Measurements from ENCODE around the gene PGPEP1. TPM values are rescaled to one million over a fixed set of nuclear protein-coding genes. Genes with fewer than 3 reads are reported as not detected.
"Not testable (repeated sequence)": the region's sequence is repeated elsewhere in the genome, so short reads cannot be mapped to it uniquely, and the experiment has no call there.

The PGPEP1 gene
- polyA plus RNA-seq, 3 donors from 2014 or later = 8.2 to 20.6 (median 17.5) TPM

GRCh38 chr19:18368504-18369222 is 28.3 kb downstream of the PGPEP1 start:
- H3K4me3 Mint-ChIP-seq = no peak overlapping the region
- H3K27me3 Mint-ChIP-seq (ENCODE audit: low read depth in 3 of 3) = peaks cover 0 to 2% (median 0%) of the 10 kb centered on the region in 3 donors
- H3K36me3 Mint-ChIP-seq = peaks cover 0 to 15% (median 10%) of the 10 kb centered on the region in 3 donors
- peaks cover 5 to 16% of the 10 kb centered on the region in 2 donors for H3K4me1 Mint-ChIP-seq
- H3K27ac Mint-ChIP-seq = no peak overlapping the region
- DNase-seq = no peak
- no peaks in the 10 kb centered on the region for H3K9me3 Mint-ChIP-seq

- no peak for DNase-seq
- Mint-ChIP-seq H3K27ac (peak overlapping the region; percentile 84 to 98 (median 95)), H3K36me3 (no peaks in the 10 kb centered on the region), H3K9me3 (no peaks in the 10 kb centered on the region), H3K4me1 (peaks cover 18 to 29% of the 10 kb centered on the region in 2 donors), H3K4me3 (peak overlapping the region; percentile 75 to 82 (median 77)), H3K27me3 (ENCODE audit: low read depth in 3 of 3) (peaks cover 6 to 9% (median 7%) of the 10 kb centered on the region in 3 donors)
Observed at GRCh38 chr19:18373407-18373891, 33.1 kb downstream of the PGPEP1 start.

- Mint-ChIP-seq H3K36me3 (no peaks in the 10 kb centered on the region), H3K4me3 (peak overlapping the region; percentile 75 to 82 (median 77)), H3K27ac (peak overlapping the region; percentile 84 to 98 (median 95)), H3K4me1 (peaks cover 18 to 29% of the 10 kb centered on the region in 2 donors), H3K27me3 (ENCODE audit: low read depth in 3 of 3) (peaks cover 6 to 9% (median 7%) of the 10 kb centered on the region in 3 donors), H3K9me3 (no peaks in the 10 kb centered on the region)
- DNase-seq = peak; percentile 89 to 92 (median 89)
Observed at GRCh38 chr19:18373892-18374629, 33.7 kb downstream of the PGPEP1 start.

- Mint-ChIP-seq H3K4me1 (peaks cover 18 to 29% of the 10 kb centered on the region in 2 donors), H3K9me3 (no peaks in the 10 kb centered on the region), H3K36me3 (no peaks in the 10 kb centered on the region), H3K27me3 (ENCODE audit: low read depth in 3 of 3) (peaks cover 7 to 9% (median 8%) of the 10 kb centered on the region in 3 donors), H3K4me3 (no peak overlapping the region), H3K27ac (peak overlapping the region in 5 of 6 donors; percentile 23 to 97 (median 82))
- DNase-seq = no peak
Observed at GRCh38 chr19:18377026-18377425, 36.6 kb downstream of the PGPEP1 start.

GRCh38 chr19:18379803-18380747 is 39.7 kb downstream of the PGPEP1 start:
- H3K4me3 Mint-ChIP-seq = no peak overlapping the region

GRCh38 chr19:18380843-18381242 is 40.4 kb downstream of the PGPEP1 start:
- Mint-ChIP-seq H3K27me3 (ENCODE audit: low read depth in 3 of 3) (peaks cover 2 to 11% (median 5%) of the 10 kb centered on the region in 3 donors), H3K9me3 (no peaks in the 10 kb centered on the region), H3K27ac (no peak overlapping the region), H3K36me3 (no peaks in the 10 kb centered on the region), H3K4me1 (peaks cover 0 to 3% of the 10 kb centered on the region in 2 donors), H3K4me3 (no peak overlapping the region)
- DNase-seq = no peak

More at GRCh38 chr19:18379803-18380747, 39.7 kb downstream of the PGPEP1 start:
- Mint-ChIP-seq H3K27ac (peak overlapping the region in 1 of 6 donors; percentile 45), H3K36me3 (no peaks in the 10 kb centered on the region), H3K4me1 (peaks cover 0 to 4% of the 10 kb centered on the region in 2 donors), H3K27me3 (ENCODE audit: low read depth in 3 of 3) (peaks cover 3 to 5% (median 5%) of the 10 kb centered on the region in 3 donors), H3K9me3 (no peaks in the 10 kb centered on the region)
- DNase-seq = no peak

- H3K4me3 Mint-ChIP-seq, H3K36me3 Mint-ChIP-seq, H3K9me3 Mint-ChIP-seq, H3K27ac Mint-ChIP-seq, DNase-seq: not testable (repeated sequence)
- Mint-ChIP-seq H3K27me3 (ENCODE audit: low read depth in 3 of 3) (peaks cover 2 to 15% (median 3%) of the 10 kb centered on the region in 3 donors), H3K4me1 (peaks cover 12 to 14% of the 10 kb centered on the region in 2 donors)
Observed at GRCh38 chr19:18383622-18384021, 43.2 kb downstream of the PGPEP1 start.

- Mint-ChIP-seq H3K27me3 (ENCODE audit: low read depth in 3 of 3) (peaks cover 2 to 16% (median 3%) of the 10 kb centered on the region in 3 donors), H3K9me3 (no peaks in the 10 kb centered on the region)
Observed at GRCh38 chr19:18384775-18385174, 44.4 kb downstream of the PGPEP1 start.

GRCh38 chr19:18385359-18385674 is 44.9 kb downstream of the PGPEP1 start:
- Mint-ChIP-seq H3K4me3 (no peak overlapping the region), H3K27me3 (ENCODE audit: low read depth in 3 of 3) (peaks cover 2 to 19% (median 4%) of the 10 kb centered on the region in 3 donors), H3K27ac (no peak overlapping the region), H3K9me3 (no peaks in the 10 kb centered on the region), H3K4me1 (peaks cover 14% of the 10 kb centered on the region in 2 donors), H3K36me3 (no peaks in the 10 kb centered on the region)
- DNase-seq = no peak

More at GRCh38 chr19:18384775-18385174, 44.4 kb downstream of the PGPEP1 start:
- DNase-seq = no peak
- Mint-ChIP-seq H3K4me3 (no peak overlapping the region), H3K36me3 (no peaks in the 10 kb centered on the region), H3K27ac (no peak overlapping the region), H3K4me1 (peaks cover 14% of the 10 kb centered on the region in 2 donors)

GRCh38 chr19:18385675-18386542 is 45.5 kb downstream of the PGPEP1 start, which contains the start of gene GDF15:
TSS of gene GDF15 (plus strand) at chr19:18386158. CDS start at chr19:18386190, 32 bp downstream.
- DNase-seq = peak in 1 of 3 donors; percentile 22
- H3K4me1 Mint-ChIP-seq = peaks cover 14% of the 10 kb centered on the region in 2 donors
- H3K4me3 Mint-ChIP-seq = no peak within 1 kb of the TSS
- H3K27ac Mint-ChIP-seq = no peak within 1 kb of the TSS
- H3K27me3 Mint-ChIP-seq (ENCODE audit: low read depth in 3 of 3) = peaks cover 2 to 18% (median 4%) of the 10 kb centered on the region in 3 donors
- no peaks in the 10 kb centered on the region for H3K9me3 Mint-ChIP-seq
- H3K36me3 Mint-ChIP-seq = peaks cover 0 to 4% (median 0%) of the 10 kb centered on the region in 3 donors

- DNase-seq = no peak
- H3K27ac Mint-ChIP-seq = no peak overlapping the region
- no peaks in the 10 kb centered on the region for H3K9me3 Mint-ChIP-seq
- peaks cover 14% of the 10 kb centered on the region in 2 donors for H3K4me1 Mint-ChIP-seq
- H3K36me3 Mint-ChIP-seq = peaks cover 0 to 4% (median 0%) of the 10 kb centered on the region in 3 donors
- H3K4me3 Mint-ChIP-seq = no peak overlapping the region
- peaks cover 2 to 18% (median 4%) of the 10 kb centered on the region in 3 donors for H3K27me3 Mint-ChIP-seq (ENCODE audit: low read depth in 3 of 3)
Observed at GRCh38 chr19:18386543-18387271, 46.3 kb downstream of the PGPEP1 start.
